Ovary (tissue), 9 donors: Measurements from ENCODE around the gene KEL. TPM values are rescaled to one million over a fixed set of nuclear protein-coding genes. Genes with fewer than 3 reads are reported as not detected.

Experiments used
- DNase-seq, 5 donors: peaks; one replicate each; pipeline ENCODE4 v3.0.0-alpha.2; 2019 to 2020
- H3K27ac ChIP-seq, 2 donors: fragments of 200-600 bp; one replicate each; pipeline versions ENCODE4 v1.5.1 to v1.8.0; 2019 to 2022
- H3K27me3 ChIP-seq: fragments of 200-600 bp; one replicate; pipeline ENCODE4 v1.8.0; 2022
- H3K36me3 ChIP-seq: fragments of 200-600 bp; sonication (generic); one replicate; pipeline ENCODE4 v1.5.1; 2019
- H3K4me1 ChIP-seq: one replicate; pipeline ENCODE4 v1.8.1; 2013; ENCODE audit warnings: mild to moderate bottlenecking, moderate library complexity; ENCODE audit not compliant: insufficient read depth
- H3K4me3 ChIP-seq: fragments of 200-600 bp; sonication (generic); one replicate; pipeline ENCODE4 v1.5.1; 2017
- H3K9me3 ChIP-seq, 2 donors: fragments of 200-600 bp in 1 of 2; sonication (generic) in 1 of 2; one replicate each; pipeline versions ENCODE4 v1.5.1 to v1.8.1; 2013 to 2019; ENCODE audit warnings: mild to moderate bottlenecking in 1 of 2, moderate library complexity in 1 of 2
- CTCF ChIP-seq, 3 donors: fragments of 450-650 bp in 2 of 3; fragments of 200-600 bp in 1 of 3; IDR thresholded peaks; one replicate each; pipeline versions ENCODE4 v1.5.1 to v1.8.0; 2016 to 2022; ENCODE audit warnings: antibody characterized with exemption in 3 of 3, mild to moderate bottlenecking in 1 of 3
- EP300 ChIP-seq: sonication (generic); formaldehyde crosslinking; IDR thresholded peaks from one replicate; pipeline ENCODE4 v1.6.1; 2017; ENCODE audit warnings: antibody characterized with exemption
- POLR2A ChIP-seq: fragments of 450-650 bp; IDR thresholded peaks from one replicate; pipeline ENCODE4 v1.6.1; 2017; ENCODE audit warnings: antibody characterized with exemption, mild to moderate bottlenecking, moderate library complexity
- WGBS, 3 donors: extraction: QIAGEN DNeasy Blood & Tissue Kit in 1 of 3; methylation state at CpG; one replicate each; pipeline versions ENCODE4 v1.1.5 to v1.1.7; 2013 to 2017; 5-methylcytosine and 5-hydroxymethylcytosine counted together
- intact Hi-C, 4 donors: fragments of 100-400 bp; cut with DNase I; formaldehyde crosslinking; loops; one replicate each; pipeline versions ENCODE4 v1.11.0 to v1.15.1; 2022 to 2023
- polyA plus RNA-seq, 2 donors: library from polyadenylated mRNA; stranded (reverse); fragments of 200-250 nt in 1 of 2; fragments of 350-450 nt in 1 of 2; fragmentation: Illumina TruSeq in 1 of 2; extraction: RNeasy Lipid Tissue Mini Kit (QIAGEN cat#74804) in 1 of 2; gene quantifications; one replicate each; pipeline ENCODE4 v1.2.3, GENCODE V29; 2013 to 2014
- total RNA-seq, 7 donors: library from RNA; depleted of rRNA in 2 of 7; stranded (reverse); fragments of >200 nt in 2 of 7; fragmentation: NEBNext Ultra II Directional in 3 of 7; extraction: Animal tissue kit (Norgen Biotek cat#: 25700) in 3 of 7; gene quantifications; one replicate each; pipeline versions ENCODE4 v1.1.0 to v1.2.4, GENCODE V29; 2016 to 2023
- donor health status: DM: no; HTN: no; CAD: no; lungs with moderate emphysema.
- donor health status: DM: no; HTN: no; CAD: no.
- donor health status: Bipolar disorder and iron deficiency.
- donor health status: DM: yes; HTN: yes; CAD: no.
- donor health status: DM: no; HTN: no; CAD: no.
- donor health status: DM: yes; HTN: yes; CAD: no.

Gene KEL
- total and polyA plus RNA-seq, 9 donors, result 0.11 to 2.5 (median 0.54) TPM; not detected in 1

GRCh38 chr7:142933092-142933475, 29.1 kb downstream of the KEL start:
- no peaks in the 10 kb centered on the region for H3K9me3 ChIP-seq
- H3K27ac ChIP-seq, result no peak overlapping the region
- H3K4me3 ChIP-seq, result no peak overlapping the region
- DNase-seq, result no peak
- no peak for TF ChIP-seq POLR2A
- TF ChIP-seq EP300, result no peak
- no peak for TF ChIP-seq CTCF (IDR thresholded peaks at IDR 0.05)
- intact Hi-C loops, result no loop called here
- 80 to 84% (median 80%) methylated on average over 7 of the region's 7 CpGs for WGBS, 3 donors
- H3K4me1 ChIP-seq, result no peaks in the 10 kb centered on the region
- H3K36me3 ChIP-seq, result no peaks in the 10 kb centered on the region
- no peaks in the 10 kb centered on the region for H3K27me3 ChIP-seq

GRCh38 chr7:142932386-142933091, 29.6 kb downstream of the KEL start:
- intact Hi-C loops, result no loop called here
- no peaks in the 10 kb centered on the region for H3K4me1 ChIP-seq
- no peak for TF ChIP-seq EP300
- TF ChIP-seq POLR2A, result no peak
- no peak for TF ChIP-seq CTCF (IDR thresholded peaks at IDR 0.05)
- H3K27ac ChIP-seq, result no peak overlapping the region
- H3K36me3 ChIP-seq, result no peaks in the 10 kb centered on the region
- no peak overlapping the region for H3K4me3 ChIP-seq
- WGBS, 3 donors, result 31 to 39% (median 38%) methylated on average over 5 of the region's 5 CpGs
- no peaks in the 10 kb centered on the region for H3K9me3 ChIP-seq
- no peaks in the 10 kb centered on the region for H3K27me3 ChIP-seq
- DNase-seq, result no peak

GRCh38 chr7:142930126-142930730, 31.9 kb downstream of the KEL start:
- H3K4me1 ChIP-seq, result no peaks in the 10 kb centered on the region
- TF ChIP-seq CTCF (IDR thresholded peaks at IDR 0.05), result no peak
- no peak for TF ChIP-seq EP300
- TF ChIP-seq POLR2A, result no peak
- no peak for DNase-seq
- intact Hi-C loops, result no loop called here
- no peaks in the 10 kb centered on the region for H3K9me3 ChIP-seq
- H3K27ac ChIP-seq, result no peak overlapping the region
- H3K36me3 ChIP-seq, result no peaks in the 10 kb centered on the region
- WGBS, 3 donors, result 82 to 89% (median 83%) methylated on average over 11 of the region's 11 CpGs
- H3K27me3 ChIP-seq, result no peaks in the 10 kb centered on the region
- H3K4me3 ChIP-seq, result no peak overlapping the region

GRCh38 chr7:142927949-142928348, 34.2 kb downstream of the KEL start:
- Histone ChIP-seq H3K4me1 (no peaks in the 10 kb centered on the region), H3K36me3 (no peaks in the 10 kb centered on the region), H3K27ac (no peak overlapping the region), H3K9me3 (no peaks in the 10 kb centered on the region), H3K4me3 (no peak overlapping the region), H3K27me3 (no peaks in the 10 kb centered on the region)
- 69 to 70% (median 69%) methylated on average over 8 of the region's 8 CpGs for WGBS, 3 donors
- intact Hi-C loops, result no loop called here
- TF ChIP-seq POLR2A (no peak), EP300 (no peak), CTCF (IDR thresholded peaks at IDR 0.05) (no peak)
- no peak for DNase-seq
